Neural cell (in vitro differentiated cells): ENCODE measurements around the gene UCP2.

Source experiments
- EP300 ChIP-seq: fragments of 450-650 bp; conservative IDR thresholded peaks from 2 replicates; pipeline ENCODE4 v1.6.1; 2014; ENCODE audit warnings: antibody characterized with exemption, mild to moderate bottlenecking, moderate library complexity; ENCODE audit not compliant: poor library complexity, severe bottlenecking
- EZH2 ChIP-seq: fragments of 200-600, 300-800 bp; shearing (Covaris generic), sonication (generic); IDR thresholded peaks from 2 replicates; pipeline ENCODE4 v1.6.1; 2014; ENCODE audit warnings: antibody characterized with exemption, low read length, borderline replicate concordance, mild to moderate bottlenecking; ENCODE audit not compliant: insufficient read depth, poor library complexity, severe bottlenecking
- MXI1 ChIP-seq: fragments of 450-650 bp; conservative IDR thresholded peaks from 2 replicates; pipeline ENCODE4 v1.6.1; 2014; ENCODE audit warnings: antibody characterized with exemption, mild to moderate bottlenecking; ENCODE audit not compliant: poor library complexity, severe bottlenecking
- POLR2AphosphoS5 ChIP-seq: IDR thresholded peaks from 2 replicates; pipeline ENCODE4 v1.6.1; 2012
- RAD21 ChIP-seq: fragments of 450-650 bp; conservative IDR thresholded peaks from 2 replicates; pipeline ENCODE4 v1.6.1; 2014; ENCODE audit warnings: antibody characterized with exemption, mild to moderate bottlenecking, moderate library complexity
- SMC3 ChIP-seq: fragments of 450-650 bp; conservative IDR thresholded peaks from 2 replicates; pipeline ENCODE4 v1.6.1; 2014; ENCODE audit warnings: antibody characterized with exemption, mild to moderate bottlenecking, moderate library complexity; ENCODE audit not compliant: poor library complexity
- TAF1 ChIP-seq: IDR thresholded peaks from 2 replicates; pipeline ENCODE4 v1.6.1; 2012; ENCODE audit warnings: low read depth
- TF ChIP-seq, protein P1 (sequence below): fragments of 450-650 bp; IDR thresholded peaks from 2 replicates; pipeline ENCODE4 v1.5.1; 2014; ENCODE audit warnings: antibody characterized with exemption, mild to moderate bottlenecking, moderate library complexity; ENCODE audit not compliant: poor library complexity, severe bottlenecking
- TF ChIP-seq, protein P2 (sequence below): IDR thresholded peaks from 2 replicates; pipeline ENCODE4 v1.6.1; 2012; ENCODE audit warnings: borderline replicate concordance

DNA sequence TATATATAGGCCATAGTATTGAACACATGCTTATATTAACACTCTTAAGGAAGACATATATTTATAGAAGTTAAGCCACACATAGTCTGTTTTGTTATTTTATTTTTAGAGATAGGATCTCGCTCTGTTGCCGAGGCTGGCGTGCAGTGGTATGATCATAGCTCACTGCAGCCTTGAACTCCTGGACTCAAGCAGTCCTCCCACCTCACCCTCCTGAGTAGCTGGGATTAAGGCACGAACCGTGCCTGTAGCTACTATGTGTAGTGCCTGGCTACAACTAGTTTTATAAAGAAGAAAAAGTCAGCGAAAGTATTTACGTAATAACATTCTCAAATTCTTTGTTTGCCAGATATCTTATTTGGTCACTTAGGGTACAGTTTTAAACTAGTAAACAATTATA lies 5.6 kb upstream of the UCP2 start:
- no peak for TF ChIP-seq POLR2AphosphoS5
- TF ChIP-seq MXI1 = no peak
- TF ChIP-seq, protein P1, sequence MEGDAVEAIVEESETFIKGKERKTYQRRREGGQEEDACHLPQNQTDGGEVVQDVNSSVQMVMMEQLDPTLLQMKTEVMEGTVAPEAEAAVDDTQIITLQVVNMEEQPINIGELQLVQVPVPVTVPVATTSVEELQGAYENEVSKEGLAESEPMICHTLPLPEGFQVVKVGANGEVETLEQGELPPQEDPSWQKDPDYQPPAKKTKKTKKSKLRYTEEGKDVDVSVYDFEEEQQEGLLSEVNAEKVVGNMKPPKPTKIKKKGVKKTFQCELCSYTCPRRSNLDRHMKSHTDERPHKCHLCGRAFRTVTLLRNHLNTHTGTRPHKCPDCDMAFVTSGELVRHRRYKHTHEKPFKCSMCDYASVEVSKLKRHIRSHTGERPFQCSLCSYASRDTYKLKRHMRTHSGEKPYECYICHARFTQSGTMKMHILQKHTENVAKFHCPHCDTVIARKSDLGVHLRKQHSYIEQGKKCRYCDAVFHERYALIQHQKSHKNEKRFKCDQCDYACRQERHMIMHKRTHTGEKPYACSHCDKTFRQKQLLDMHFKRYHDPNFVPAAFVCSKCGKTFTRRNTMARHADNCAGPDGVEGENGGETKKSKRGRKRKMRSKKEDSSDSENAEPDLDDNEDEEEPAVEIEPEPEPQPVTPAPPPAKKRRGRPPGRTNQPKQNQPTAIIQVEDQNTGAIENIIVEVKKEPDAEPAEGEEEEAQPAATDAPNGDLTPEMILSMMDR = no peak
- TF ChIP-seq SMC3 = no peak
- TF ChIP-seq EZH2 = no peak
- TF ChIP-seq, protein P2, sequence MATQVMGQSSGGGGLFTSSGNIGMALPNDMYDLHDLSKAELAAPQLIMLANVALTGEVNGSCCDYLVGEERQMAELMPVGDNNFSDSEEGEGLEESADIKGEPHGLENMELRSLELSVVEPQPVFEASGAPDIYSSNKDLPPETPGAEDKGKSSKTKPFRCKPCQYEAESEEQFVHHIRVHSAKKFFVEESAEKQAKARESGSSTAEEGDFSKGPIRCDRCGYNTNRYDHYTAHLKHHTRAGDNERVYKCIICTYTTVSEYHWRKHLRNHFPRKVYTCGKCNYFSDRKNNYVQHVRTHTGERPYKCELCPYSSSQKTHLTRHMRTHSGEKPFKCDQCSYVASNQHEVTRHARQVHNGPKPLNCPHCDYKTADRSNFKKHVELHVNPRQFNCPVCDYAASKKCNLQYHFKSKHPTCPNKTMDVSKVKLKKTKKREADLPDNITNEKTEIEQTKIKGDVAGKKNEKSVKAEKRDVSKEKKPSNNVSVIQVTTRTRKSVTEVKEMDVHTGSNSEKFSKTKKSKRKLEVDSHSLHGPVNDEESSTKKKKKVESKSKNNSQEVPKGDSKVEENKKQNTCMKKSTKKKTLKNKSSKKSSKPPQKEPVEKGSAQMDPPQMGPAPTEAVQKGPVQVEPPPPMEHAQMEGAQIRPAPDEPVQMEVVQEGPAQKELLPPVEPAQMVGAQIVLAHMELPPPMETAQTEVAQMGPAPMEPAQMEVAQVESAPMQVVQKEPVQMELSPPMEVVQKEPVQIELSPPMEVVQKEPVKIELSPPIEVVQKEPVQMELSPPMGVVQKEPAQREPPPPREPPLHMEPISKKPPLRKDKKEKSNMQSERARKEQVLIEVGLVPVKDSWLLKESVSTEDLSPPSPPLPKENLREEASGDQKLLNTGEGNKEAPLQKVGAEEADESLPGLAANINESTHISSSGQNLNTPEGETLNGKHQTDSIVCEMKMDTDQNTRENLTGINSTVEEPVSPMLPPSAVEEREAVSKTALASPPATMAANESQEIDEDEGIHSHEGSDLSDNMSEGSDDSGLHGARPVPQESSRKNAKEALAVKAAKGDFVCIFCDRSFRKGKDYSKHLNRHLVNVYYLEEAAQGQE = no peak
- TF ChIP-seq RAD21 = no peak
- no peak for TF ChIP-seq TAF1
- TF ChIP-seq EP300 = no peak
